Stimulated activated naive CD8-positive, alpha-beta T cell treated with anti-CD3 and anti-CD28 coated beads, Interleukin-15, Interleukin-2, amounts not matched to agents 100 U/mL and 50 U/mL, for 24 hours (primary cell): ENCODE measurements around the gene YBEY.
"Not testable (repeated sequence)": the region's sequence is repeated elsewhere in the genome, so short reads cannot be mapped to it uniquely, and the experiment has no call there.

Experiments
- ATAC-seq: fragments of 150-1000 bp; cut with Tn5 transposase; one replicate; pipeline ENCODE4 v1.10.0; 2021
- DNase-seq: peaks from one replicate; pipeline ENCODE4 v3.0.0; 2021

The YBEY gene, protein sequence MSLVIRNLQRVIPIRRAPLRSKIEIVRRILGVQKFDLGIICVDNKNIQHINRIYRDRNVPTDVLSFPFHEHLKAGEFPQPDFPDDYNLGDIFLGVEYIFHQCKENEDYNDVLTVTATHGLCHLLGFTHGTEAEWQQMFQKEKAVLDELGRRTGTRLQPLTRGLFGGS

DNA sequence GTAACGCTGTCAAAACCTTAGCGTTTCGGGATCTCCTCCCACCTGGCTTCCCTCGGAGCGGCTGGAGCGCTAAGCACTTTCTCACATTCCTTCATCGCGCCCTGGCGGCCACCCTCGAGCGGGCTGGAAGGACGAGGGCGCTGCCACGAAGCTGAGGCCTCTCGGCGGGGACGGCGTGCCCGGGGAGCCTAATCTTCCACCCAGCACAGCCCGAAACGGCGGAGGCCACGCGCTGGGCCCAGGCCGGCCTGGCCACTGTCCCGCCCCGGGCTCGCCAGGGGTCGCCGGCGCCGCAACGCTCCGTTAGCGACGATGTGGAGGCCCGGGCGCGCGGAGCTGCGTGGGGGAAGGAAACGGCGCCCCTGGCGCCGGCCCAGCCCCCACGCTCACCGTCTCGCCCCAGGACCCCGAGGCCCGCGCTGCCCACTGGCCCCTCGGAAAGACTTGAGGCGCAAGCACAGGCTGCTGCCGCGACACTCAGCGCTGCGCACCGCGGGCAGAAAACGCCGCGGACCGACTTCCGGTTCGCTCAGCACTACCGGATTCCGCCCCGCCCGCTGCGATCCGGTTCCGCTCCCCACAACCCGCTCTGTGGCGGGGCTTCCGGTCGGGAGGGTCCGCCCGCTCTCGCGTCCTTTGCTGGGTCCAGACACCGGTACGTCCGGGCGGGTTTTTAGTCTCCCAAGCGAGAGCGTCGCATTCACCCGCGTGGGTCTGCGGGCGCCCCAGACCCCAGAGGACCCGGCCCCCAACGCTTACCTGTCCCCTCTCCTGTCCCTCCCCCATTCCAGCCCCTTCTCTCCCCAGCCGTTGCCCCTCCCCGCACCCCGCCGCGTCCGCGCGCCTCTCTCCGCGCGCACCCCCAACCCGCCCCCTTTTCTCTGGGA, at the start of gene YBEY:
TSS of gene YBEY (plus strand) at position 582 of the 887 bp plus-strand sequence. CDS start 572 bp downstream, outside the sequence.
- DNase-seq: peak; percentile 92
- peak; percentile 95 for ATAC-seq

DNA sequence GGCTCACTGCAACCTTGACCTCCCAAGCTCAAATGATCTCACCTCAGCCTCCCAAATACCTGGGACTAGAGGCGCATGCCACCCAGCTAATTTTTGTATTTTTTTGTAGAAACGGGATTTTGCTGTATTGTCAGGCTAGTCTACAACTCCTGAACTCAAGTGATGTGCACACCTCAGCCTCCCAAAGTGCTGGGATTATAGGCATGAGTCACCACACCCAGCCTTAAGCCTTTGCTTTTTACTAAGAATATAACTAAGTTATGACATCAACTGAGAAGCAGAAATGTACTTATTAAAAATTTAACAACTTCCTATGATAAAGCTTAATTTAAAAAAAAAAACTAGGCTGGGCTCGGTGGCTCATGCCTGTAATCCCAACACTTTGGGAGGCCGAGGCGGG, 48.7 kb upstream of the YBEY start:
- DNase-seq (no peak), ATAC-seq (no peak)

DNA sequence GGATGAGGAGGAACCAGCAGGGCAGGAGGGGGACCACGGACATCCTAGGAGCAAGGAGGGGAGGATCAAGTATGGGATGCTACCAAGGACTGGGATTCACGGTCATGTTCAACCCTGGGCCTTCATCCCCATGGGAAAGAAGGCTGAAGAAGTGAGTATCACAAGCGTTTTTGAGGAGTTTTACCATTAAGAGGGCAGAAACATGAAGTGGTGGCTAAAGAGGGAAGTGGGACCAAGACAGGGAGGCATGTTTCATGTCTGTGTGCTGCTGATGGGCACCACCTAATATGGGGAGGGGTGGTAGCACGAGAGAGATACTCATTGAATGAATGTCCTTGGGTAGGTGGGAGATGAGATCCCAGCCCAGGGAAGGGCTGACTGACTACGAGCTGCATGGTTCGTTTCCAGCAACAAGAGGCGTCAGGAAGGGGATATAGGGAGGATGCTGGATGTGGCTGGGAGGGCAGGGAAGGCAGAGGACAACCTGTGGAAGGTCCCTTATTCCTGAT, 46.3 kb upstream of the YBEY start:
- no peak for DNase-seq

DNA sequence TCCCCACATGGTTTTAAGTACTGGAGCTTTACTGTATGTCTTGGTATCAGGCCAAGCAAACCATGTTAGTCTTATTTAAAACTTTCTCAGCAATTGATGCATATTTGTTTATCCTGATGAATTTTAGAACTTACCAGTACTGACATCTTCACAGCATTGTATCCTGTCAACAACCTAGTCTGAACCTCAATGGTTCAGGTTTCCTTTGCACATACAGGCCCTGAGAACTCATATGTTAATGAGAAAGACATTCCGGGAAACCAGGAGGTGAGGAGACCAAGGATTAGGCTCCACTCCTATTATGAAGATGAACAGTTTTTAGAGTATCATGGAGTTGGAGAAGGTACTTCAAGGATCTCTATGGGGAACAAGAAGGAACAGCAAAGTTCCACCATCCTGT, 44.6 kb upstream of the YBEY start:
- DNase-seq, ATAC-seq: not testable (repeated sequence)

More for the DNA sequence above, 46.3 kb upstream of the YBEY start:
- no peak for ATAC-seq

DNA sequence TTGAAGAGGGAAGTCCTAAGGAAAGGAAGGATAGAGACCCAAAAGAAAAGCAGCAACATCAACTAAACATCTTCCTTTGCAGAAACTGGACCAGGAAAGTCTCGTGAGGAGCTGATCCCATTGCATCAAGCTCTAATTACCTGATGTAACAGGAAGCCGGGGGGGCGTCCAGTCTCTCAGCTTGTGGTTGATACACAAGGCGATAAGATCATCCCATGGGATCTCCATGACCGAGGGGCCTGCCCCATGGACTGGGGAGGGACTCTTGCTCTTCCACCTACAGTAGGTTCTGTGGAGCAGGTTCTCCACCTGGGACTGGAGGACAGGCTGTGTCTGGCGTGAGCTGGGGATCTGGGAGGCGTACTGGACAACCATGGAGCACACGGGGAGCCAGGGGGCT, 42.8 kb upstream of the YBEY start:
- DNase-seq: no peak

DNA sequence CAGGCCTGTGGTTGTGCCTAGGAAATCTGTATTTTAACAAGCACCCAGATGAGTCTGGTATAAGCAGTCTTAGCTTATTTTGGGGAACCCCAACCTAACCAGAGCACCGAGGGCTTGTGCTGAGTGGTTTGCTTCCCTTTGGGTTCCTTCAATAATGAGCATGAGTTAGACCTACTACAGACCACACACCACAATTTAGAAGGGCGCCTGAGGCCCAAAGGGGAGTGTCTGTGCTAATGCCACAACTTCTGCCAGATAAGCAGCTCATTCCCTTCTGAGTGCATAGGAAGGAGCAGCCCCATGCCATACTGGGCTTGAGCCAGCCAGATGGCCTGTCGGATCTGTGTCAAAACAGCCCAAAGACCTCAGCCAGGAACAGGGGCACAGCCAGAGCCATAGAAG, 42.2 kb upstream of the YBEY start:
- no peak for DNase-seq
- ATAC-seq: no peak

More for the DNA sequence above, 42.8 kb upstream of the YBEY start:
- ATAC-seq: no peak

DNA sequence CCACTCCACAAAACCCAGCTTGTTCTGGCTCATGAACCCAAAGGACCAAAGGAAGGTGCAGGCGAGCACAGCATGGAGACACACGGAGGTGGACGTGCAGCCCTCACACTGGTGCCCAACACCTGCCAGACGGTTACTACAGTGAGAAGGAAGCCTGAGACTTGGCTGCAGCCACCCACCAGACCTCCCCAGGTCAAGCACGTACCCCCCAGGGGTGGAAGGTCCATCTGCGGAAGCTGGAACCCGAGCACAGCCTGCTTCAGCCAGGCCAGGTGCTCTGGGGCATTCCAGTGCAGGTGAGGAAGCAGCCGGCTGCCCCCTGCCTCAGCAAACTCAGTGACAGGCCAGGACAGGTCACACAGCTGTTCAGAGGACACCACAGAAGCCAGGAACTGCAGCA, 41.5 kb upstream of the YBEY start:
- ATAC-seq: no peak
- DNase-seq: no peak

DNA sequence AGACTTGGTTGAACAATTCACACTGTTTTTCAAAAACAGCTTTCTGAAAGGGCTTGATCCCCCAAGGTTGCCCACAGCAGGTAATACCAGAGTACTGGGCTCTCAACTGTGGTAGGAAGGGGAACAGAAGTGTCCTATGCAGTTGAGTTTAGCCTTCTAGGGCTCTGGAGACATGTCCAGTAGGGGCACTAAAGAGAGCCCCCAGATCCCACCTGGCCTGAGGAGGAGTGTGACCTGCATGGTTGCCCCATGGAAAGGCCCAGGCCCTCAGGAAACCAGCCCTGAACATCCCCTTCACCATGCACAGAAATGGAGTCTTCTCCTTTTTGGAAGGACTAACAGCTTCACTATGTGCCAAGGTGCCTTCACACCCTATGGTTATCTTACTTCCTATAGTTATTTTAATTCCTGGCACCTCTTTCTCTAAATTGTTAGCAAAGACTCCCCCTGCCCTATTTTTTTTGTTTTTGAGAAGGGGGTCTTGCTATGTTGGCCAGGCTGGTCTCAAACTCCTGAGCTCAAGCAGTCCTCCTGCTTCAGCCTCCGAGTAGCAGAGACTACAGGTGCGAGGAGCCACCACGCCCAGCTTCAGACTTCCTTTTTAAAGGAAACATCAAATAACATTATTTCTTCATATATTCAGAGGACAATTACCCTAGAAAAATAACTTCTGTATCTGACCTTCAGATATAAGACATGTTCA, 40.8 kb upstream of the YBEY start:
- DNase-seq (no peak), ATAC-seq (no peak)

DNA sequence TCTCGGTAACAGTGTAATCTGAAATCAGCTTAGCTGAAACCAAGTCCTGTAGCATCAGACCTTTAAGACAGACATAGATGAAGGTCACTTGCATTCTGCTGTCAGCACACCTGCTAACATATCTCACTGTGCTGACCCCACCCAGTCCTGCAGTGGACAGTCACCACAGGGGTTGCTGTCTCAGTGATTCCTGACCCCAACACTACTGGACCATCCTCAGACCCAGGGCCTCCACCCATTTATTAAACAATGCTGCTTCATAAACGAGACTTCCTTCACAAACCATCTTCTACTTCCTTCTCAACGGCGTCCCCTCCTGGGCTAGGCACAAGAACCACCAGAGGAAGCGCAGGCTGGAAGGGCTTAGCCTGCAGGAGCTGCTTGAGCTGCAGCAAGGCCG, 39.8 kb upstream of the YBEY start:
- ATAC-seq: no peak
- DNase-seq: no peak

DNA sequence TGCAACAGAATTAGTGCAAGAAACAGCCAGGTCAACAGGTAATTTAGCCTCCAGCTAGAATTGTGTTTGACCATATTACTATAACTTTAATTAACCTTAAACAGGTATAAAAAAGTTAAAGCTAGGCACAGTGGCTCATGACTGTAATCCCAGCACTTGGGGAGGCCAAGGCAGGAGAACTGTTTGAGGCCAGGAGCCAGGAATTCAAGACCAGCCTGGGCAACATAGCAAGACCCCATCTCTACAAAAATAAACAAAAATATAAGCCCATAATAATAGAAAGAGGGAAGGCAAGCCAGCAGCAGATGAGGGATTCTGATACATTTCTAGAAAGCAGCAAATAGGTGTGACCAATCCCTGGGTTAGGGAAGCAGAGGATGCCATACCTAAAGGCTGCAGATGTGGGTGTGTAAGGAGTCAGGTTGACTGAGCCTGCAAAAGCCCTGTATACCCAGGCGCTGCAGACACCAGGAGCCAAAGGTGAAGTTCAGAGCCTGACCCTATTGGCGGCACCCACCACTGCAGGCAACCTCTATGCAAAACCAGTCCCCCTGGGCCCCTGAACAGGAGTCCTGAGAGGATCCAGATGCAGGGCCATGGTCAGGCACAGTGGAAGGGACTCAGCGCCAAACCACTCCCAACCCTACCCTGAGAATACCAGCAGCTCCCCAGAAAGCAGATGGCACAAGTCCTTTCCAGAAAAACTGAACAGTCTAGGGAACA, 38.3 kb upstream of the YBEY start:
- ATAC-seq: no peak

DNA sequence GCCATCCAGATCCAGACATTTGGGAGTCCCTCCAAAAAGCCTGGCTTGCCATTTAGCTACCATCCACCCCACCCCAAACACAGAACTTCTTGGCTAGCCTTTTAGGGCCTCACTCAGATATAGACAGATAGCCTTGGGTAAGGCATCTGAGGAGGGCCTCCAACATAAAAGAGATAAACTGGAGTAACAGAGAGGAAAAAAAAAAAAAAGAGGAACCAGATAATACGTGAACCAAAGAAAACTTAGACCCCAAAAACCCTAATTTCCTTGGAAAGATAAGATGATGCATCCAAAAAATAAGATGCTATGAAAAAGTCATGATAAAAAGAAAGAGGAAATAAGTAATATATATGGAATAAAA, 37.7 kb upstream of the YBEY start:
- ATAC-seq (no peak), DNase-seq (no peak)

More for the DNA sequence above, 38.3 kb upstream of the YBEY start:
- no peak for DNase-seq

DNA sequence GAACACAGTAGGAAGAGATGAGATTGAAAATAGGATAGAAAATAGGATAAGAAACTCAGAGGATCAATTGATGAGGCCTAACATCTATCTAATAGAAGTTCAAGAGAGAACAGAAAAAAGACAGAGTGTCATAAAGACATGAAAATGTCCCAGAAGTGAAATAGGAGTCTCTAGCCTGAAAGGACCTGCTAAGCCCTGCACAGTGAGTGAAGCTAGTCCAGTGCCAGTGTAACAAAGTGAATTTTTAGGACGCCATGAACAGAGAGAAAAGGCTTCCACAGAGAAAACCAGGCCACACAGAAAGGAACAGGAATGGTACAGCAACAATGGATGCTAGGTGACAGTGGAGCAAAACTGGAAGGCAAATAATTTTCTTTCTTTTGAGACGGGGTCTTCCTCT, 37.3 kb upstream of the YBEY start:
- ATAC-seq (no peak), DNase-seq (no peak)

DNA sequence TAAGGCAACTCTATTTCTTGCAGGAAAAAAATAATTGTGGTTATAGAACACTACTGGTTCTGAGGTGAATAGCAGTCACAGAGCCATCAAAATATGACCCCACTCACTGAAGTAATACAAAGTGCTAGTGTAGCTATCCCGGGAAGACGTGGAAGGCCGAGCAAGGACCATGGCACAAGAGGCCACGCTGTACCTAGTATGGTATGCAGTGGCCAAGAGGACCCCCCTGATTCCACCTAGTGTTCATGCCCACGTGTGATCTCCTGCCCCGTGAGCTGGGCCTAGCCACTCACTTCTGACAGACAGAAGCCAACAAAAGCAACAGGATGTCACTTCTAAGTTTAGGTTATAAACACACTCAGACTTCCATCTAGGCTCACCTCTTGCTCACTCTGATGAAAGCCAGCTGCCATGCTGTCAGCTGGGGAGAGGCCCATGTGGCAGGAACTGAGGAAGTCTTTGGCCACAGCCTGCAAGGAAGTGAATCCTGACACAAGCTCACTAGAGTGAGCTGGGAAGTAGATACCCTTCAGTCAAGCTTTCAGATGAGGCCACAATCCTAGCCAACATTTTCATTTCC, 35.9 kb upstream of the YBEY start:
- DNase-seq (no peak), ATAC-seq (no peak)

DNA sequence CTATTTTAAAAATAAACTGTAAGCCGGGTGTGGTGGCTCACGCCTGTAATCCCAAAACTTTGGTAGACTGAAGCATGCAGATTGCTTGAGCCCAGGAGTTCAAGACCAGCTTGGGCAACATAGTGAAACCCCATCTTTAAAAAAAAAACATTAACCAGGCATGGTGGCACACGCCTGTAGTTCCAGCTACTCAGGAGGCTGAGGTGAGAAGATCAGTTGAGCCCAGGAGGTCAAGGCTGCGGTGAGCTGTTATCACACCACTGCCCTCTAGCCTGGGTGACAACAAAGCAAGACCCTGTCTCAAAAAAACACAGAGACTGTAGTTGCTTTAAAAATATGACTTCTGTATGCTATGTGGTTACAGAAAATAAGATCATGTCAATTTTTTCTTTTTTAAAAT, 33.3 kb upstream of the YBEY start:
- DNase-seq: no peak
- ATAC-seq: no peak

DNA sequence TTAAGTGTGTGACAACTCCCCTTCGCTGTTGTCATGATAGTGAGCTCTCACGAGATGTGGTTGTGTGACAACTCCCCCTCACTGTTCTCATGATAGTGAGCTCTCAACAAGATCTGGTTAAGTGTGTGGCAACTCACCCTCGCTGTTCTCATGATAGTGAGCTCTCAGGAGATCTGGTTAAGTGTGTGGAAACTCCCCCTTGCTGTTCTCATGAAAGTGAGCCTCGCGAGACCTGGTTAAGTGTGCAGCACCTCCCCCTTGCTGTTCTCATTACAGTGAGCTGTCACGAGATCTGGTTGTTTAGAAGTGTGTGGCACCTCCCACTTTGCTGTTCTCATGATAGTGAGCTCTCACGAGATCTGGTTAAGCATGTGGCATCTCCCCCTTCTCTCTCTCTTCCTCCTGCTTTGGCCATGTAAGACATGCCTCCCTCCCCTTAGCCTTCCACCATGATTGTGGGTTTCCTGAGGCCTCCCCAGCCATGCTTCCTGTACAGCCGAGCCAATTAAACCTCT, 32.5 kb upstream of the YBEY start:
- peak; percentile 39 for DNase-seq

DNA sequence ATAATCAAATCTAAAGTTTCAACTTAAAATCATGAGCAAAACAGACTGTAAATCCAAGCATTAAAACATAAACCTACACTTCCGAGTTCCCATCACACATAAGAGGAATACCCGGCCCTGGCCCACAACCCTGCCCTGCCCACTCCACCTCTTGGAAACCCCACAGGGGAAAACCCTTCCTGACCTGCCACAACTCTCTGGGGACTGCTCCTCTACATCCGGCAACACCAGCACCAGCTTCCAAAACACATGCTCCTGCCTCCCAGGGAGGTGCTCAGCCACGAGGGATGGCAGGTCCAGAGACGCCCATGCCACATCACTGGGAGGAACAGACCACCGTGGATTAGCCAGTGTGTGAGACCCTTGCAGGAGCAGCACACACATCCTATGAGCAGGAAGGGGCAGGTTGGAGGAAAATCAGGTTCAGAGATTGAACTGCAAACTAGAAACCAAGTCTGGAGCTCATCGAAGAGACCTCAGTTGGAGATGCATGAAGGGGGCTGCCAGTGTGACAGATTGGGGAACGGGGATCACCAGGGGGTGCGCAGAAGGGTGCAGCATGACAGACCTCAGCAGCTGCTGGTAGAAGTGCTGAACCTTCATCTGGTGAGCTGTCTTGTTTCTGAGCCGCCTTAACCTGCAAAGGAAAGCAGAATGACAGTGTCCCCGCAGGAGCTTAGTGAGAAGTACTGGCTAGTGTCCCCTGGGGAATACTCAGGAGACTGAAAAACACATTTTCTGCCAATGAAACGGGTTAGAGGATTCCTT, 31.8 kb upstream of the YBEY start:
- no peak for ATAC-seq
- DNase-seq: no peak

More for the DNA sequence above, 32.5 kb upstream of the YBEY start:
- peak; percentile 85 for ATAC-seq

DNA sequence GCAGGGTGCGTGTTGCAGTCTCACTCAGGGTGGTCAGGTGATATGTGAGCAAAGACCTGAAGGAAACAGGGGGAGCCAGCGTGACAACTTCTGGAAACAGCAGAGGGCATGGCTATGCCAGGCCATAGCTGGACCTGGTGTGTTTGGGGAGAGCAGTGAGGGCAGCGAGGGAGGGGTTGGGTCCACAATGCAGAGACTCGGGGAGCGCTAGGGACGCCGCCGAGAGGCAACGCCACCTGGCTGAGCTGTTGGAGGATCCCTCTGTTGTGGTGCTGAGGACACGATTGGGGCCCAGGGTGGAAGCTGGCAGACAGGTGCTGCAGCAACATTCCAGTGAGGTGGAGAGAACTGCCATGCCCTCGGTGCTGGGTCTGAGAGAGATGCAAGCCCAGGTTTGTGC, 31.0 kb upstream of the YBEY start:
- ATAC-seq: no peak
- DNase-seq: no peak

DNA sequence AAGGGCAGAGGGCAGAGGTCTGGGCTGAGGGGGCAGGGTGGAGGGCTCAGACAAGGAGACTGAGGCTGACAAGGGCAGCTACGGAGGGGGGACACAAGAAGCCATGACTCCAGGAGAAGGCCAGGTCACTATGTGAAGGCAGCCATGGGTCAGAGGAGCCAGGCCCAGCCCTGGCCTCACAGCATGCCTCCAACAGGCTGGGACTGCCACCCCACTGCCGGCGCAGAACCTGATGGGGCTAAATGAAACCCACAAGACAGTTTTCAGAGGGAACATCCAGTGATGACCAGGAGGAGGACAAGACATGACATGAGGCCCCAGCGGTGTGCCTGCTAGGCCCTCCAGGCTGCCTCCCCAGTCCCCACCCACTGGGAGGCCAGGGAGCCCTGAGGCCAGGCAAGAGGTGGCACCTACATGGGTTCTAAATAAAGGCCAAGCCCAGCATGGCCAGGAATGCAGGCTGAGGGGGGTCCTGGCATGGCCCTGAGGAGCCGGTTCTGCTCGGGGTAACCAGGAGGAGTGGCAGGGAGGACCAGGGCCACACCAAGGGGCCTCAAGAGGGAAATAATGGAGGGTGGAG, 30.3 kb upstream of the YBEY start:
- ATAC-seq: no peak
- no peak for DNase-seq

DNA sequence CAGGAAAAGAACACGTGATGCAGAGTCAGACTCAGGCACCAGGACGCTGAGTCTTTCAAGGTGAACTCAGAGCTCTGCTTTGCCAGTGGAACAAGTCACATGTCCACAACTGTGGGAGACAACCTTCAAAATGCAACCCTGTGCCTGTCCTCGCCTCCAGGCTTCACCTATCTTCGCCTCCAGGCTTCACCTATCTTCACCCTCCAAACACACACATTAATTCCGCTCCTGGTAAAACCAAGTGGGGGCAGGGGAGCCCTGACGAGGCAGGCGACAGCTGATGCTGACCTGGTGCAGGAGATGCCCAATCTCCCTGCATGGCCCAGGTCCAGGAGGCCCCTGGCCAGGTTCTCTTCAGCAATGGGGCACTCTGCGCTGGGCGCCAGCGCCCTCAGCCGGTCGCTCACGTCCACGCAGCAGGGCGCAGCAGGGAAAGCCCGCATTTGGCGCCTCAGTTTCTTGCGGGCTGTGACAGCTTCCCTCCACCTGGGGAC, 29.6 kb upstream of the YBEY start:
- no peak for ATAC-seq
- no peak for DNase-seq

DNA sequence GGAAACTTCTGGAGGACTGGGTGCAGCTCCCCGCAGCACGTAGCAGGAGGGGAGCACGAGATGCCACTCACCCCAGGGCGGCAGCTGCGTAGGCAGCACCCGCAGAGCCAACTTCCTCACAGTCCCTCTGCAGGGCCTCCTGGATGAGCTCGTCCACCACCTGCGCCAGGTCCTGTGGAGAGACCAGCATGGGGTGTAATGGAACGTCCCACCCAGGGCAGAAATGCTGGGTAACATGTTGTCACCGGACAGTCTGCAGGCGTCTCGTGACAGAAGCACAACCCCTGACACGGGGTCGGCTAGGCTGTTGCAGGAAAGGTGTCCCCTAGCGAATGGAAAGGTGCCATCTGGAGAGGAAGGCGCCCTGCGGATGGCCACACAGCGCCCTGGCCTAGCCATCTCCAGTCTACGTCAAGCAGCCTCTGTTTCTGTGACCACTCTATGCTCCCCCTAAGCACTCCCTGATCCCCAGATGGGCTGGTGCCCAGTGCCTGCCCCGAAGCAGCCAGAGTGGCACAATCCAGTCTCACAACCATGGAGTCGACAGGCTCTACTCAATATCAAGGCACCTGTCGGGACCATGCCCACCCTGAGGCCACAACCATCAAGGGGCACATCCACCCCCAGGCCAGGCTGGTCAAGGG, 22.0 kb upstream of the YBEY start:
- no peak for ATAC-seq

More for the DNA sequence above, 22.0 kb upstream of the YBEY start:
- no peak for DNase-seq
